ENCODE results near the gene MORF4L2.

The MORF4L2 gene

GRCh38 chrX:103704863-103705262 lies 18.4 kb upstream of the MORF4L2 start:
- Histone ChIP-seq H3K79me2 (ENCODE audit: insufficient read depth, low read length) (no peaks in the 10 kb centered on the region), H3K9me3 (ENCODE audit: low read length) (no peaks in the 10 kb centered on the region), H3K9ac (ENCODE audit: low read length) (no peak overlapping the region), H2AFZ (ENCODE audit: low read length) (no peak overlapping the region), H3K27me3 (ENCODE audit: insufficient read depth, low read length) (no peaks in the 10 kb centered on the region), H3K27ac (ENCODE audit: low read depth, low read length, poor library complexity, severe bottlenecking) (no peak overlapping the region), H3K4me1 (ENCODE audit: insufficient read depth, low read length, severe bottlenecking) (no peaks in the 10 kb centered on the region), H3K4me3 (ENCODE audit: low read depth, low read length, poor library complexity, severe bottlenecking) (no peak overlapping the region), H3K36me3 (ENCODE audit: insufficient read depth, low read length) (no peaks in the 10 kb centered on the region), H4K20me1 (ENCODE audit: insufficient read depth, low read length) (no peaks in the 10 kb centered on the region), H3F3A (ENCODE audit: insufficient read depth, low read length) (no peaks in the 10 kb centered on the region), H3K9me2 (ENCODE audit: low read depth, low read length) (no peaks in the 10 kb centered on the region), H3K4me2 (ENCODE audit: low read length) (no peak overlapping the region)
- no peak for TF ChIP-seq EZH2 (IDR thresholded peaks at IDR 0.05; ENCODE audit: borderline replicate concordance, low read length)
- TF ChIP-seq CTCF (IDR thresholded peaks at IDR 0.05; ENCODE audit: low read length), result no peak

GRCh38 chrX:103699243-103699642 lies 12.7 kb upstream of the MORF4L2 start:
- no peaks in the 10 kb centered on the region for H3K4me1 ChIP-seq (ENCODE audit: insufficient read depth, low read length, severe bottlenecking)
- TF ChIP-seq EZH2 (IDR thresholded peaks at IDR 0.05; ENCODE audit: borderline replicate concordance, low read length) (no peak), CTCF (IDR thresholded peaks at IDR 0.05; ENCODE audit: low read length) (no peak)
- H3K4me2 ChIP-seq (ENCODE audit: low read length), result no peak overlapping the region
- no peak overlapping the region for H2AFZ ChIP-seq (ENCODE audit: low read length)
- no peaks in the 10 kb centered on the region for H4K20me1 ChIP-seq (ENCODE audit: insufficient read depth, low read length)
- H3K27ac ChIP-seq (ENCODE audit: low read depth, low read length, poor library complexity, severe bottlenecking), result no peak overlapping the region
- no peaks in the 10 kb centered on the region for H3K79me2 ChIP-seq (ENCODE audit: insufficient read depth, low read length)
- no peaks in the 10 kb centered on the region for H3K36me3 ChIP-seq (ENCODE audit: insufficient read depth, low read length)
- H3K9me3 ChIP-seq (ENCODE audit: low read length), result no peaks in the 10 kb centered on the region
- no peak overlapping the region for H3K4me3 ChIP-seq (ENCODE audit: low read depth, low read length, poor library complexity, severe bottlenecking)
- H3F3A ChIP-seq (ENCODE audit: insufficient read depth, low read length), result no peaks in the 10 kb centered on the region
- H3K9me2 ChIP-seq (ENCODE audit: low read depth, low read length), result no peaks in the 10 kb centered on the region
- H3K27me3 ChIP-seq (ENCODE audit: insufficient read depth, low read length), result no peaks in the 10 kb centered on the region
- no peak overlapping the region for H3K9ac ChIP-seq (ENCODE audit: low read length)

- Histone ChIP-seq H4K20me1 (ENCODE audit: insufficient read depth, low read length) (no peaks in the 10 kb centered on the region), H3K9me3 (ENCODE audit: low read length) (no peaks in the 10 kb centered on the region), H3F3A (ENCODE audit: insufficient read depth, low read length) (no peaks in the 10 kb centered on the region), H3K4me3 (ENCODE audit: low read depth, low read length, poor library complexity, severe bottlenecking) (no peak overlapping the region), H3K79me2 (ENCODE audit: insufficient read depth, low read length) (no peaks in the 10 kb centered on the region), H3K27ac (ENCODE audit: low read depth, low read length, poor library complexity, severe bottlenecking) (no peak overlapping the region), H3K9ac (ENCODE audit: low read length) (no peak overlapping the region), H3K4me2 (ENCODE audit: low read length) (no peak overlapping the region), H3K27me3 (ENCODE audit: insufficient read depth, low read length) (no peaks in the 10 kb centered on the region), H2AFZ (ENCODE audit: low read length) (no peak overlapping the region), H3K9me2 (ENCODE audit: low read depth, low read length) (no peaks in the 10 kb centered on the region), H3K36me3 (ENCODE audit: insufficient read depth, low read length) (no peaks in the 10 kb centered on the region), H3K4me1 (ENCODE audit: insufficient read depth, low read length, severe bottlenecking) (no peaks in the 10 kb centered on the region)
- no peak for TF ChIP-seq CTCF (IDR thresholded peaks at IDR 0.05; ENCODE audit: low read length)
- TF ChIP-seq EZH2 (IDR thresholded peaks at IDR 0.05; ENCODE audit: borderline replicate concordance, low read length), result no peak
Measured at GRCh38 chrX:103697687-103698086, 11.2 kb upstream of the MORF4L2 start.
